Measurements from ENCODE around the gene ESPN.

Gene ESPN

GRCh38 chr1:6465461-6466005, 41.0 kb downstream of the ESPN start:
- DNase-seq (ENCODE audit: low read depth), result no peak

GRCh38 chr1:6466023-6466422, 41.4 kb downstream of the ESPN start, which contains the start of gene TNFRSF25:
Gene TNFRSF25, minus strand, starts transcription at chr1:6466173. Its CDS starts 66 bp downstream, at chr1:6466107.
- peak; percentile 43 for DNase-seq (ENCODE audit: low read depth)

GRCh38 chr1:6466751-6467150, 42.2 kb downstream of the ESPN start:
- DNase-seq (ENCODE audit: low read depth), result no peak

- no peak for DNase-seq (ENCODE audit: low read depth)
These were observed 42.6 kb downstream of the ESPN start for GRCh38 chr1:6467224-6467623.

GRCh38 chr1:6467744-6468688, 43.4 kb downstream of the ESPN start:
- no peak for DNase-seq (ENCODE audit: low read depth)

- no peak for DNase-seq (ENCODE audit: low read depth)
These were observed 44.3 kb downstream of the ESPN start for GRCh38 chr1:6468729-6469461.

GRCh38 chr1:6470132-6471085, 45.8 kb downstream of the ESPN start:
- no peak for DNase-seq (ENCODE audit: low read depth)

- no peak for DNase-seq (ENCODE audit: low read depth)
These were observed 46.8 kb downstream of the ESPN start for GRCh38 chr1:6471086-6471969.

GRCh38 chr1:6471970-6472368, 47.4 kb downstream of the ESPN start:
- DNase-seq (ENCODE audit: low read depth), result no peak

- no peak for DNase-seq (ENCODE audit: low read depth)
These were observed 47.8 kb downstream of the ESPN start for GRCh38 chr1:6472391-6472790.

GRCh38 chr1:6473156-6473555, 48.6 kb downstream of the ESPN start:
- no peak for DNase-seq (ENCODE audit: low read depth)

- no peak for DNase-seq (ENCODE audit: low read depth)
These were observed 49.6 kb downstream of the ESPN start for GRCh38 chr1:6473974-6474814.

- DNase-seq (ENCODE audit: low read depth), result no peak
These were observed 50.3 kb downstream of the ESPN start for GRCh38 chr1:6474815-6475282.

GRCh38 chr1:6475381-6476133, 51.0 kb downstream of the ESPN start:
- peak; percentile 56 for DNase-seq (ENCODE audit: low read depth)

- no peak for DNase-seq (ENCODE audit: low read depth)
These were observed 51.9 kb downstream of the ESPN start for GRCh38 chr1:6476483-6476882.

- no peak for DNase-seq (ENCODE audit: low read depth)
These were observed 52.7 kb downstream of the ESPN start for GRCh38 chr1:6477039-6477820.

GRCh38 chr1:6481820-6482219, 57.2 kb downstream of the ESPN start:
- DNase-seq (ENCODE audit: low read depth), result no peak
